ENCODE data around the gene SLC39A7. TPM values are rescaled to one million over a fixed set of nuclear protein-coding genes. Genes with fewer than 3 reads are reported as not detected.

SLC39A7 gene
- 397 and 459 TPM in 2 replicates for total RNA-seq (2014; rRNA removed; shearing (Covaris generic); ENCODE audit: low replicate concordance)

GRCh38 chr6:33200219-33201146, at the start of gene SLC39A7, which contains the start of gene RXRB:
Gene SLC39A7 (plus strand): TSS chr6:33200867. CDS start chr6:33201246, 379 bp downstream.
Gene RXRB (minus strand): TSS chr6:33200665. CDS start chr6:33200476, 189 bp downstream.
- DNase-seq: peak; percentile 100
- peaks cover 86% of the 10 kb centered on the region for H3K36me3 ChIP-seq
- no peaks in the 10 kb centered on the region for H3K9me3 ChIP-seq

GRCh38 chr6:33151050-33151449, 49.6 kb upstream of the SLC39A7 start:
- H3K9me3 ChIP-seq: peaks cover 17% of the 10 kb centered on the region
- no peak overlapping the region for H3K4me3 ChIP-seq
- peaks cover 3% of the 10 kb centered on the region; the same call in 1 of the 2 replicates for H3K27me3 ChIP-seq
- DNase-seq: no peak
- no peaks in the 10 kb centered on the region for H3K36me3 ChIP-seq

More at GRCh38 chr6:33200219-33201146, at the start of gene SLC39A7, which contains the start of gene RXRB:
- peak within 1 kb of the TSS; percentile 96 for H3K4me3 ChIP-seq
- H3K27me3 ChIP-seq: no peaks in the 10 kb centered on the region

GRCh38 chr6:33154349-33154748, 46.3 kb upstream of the SLC39A7 start:
- H3K9me3 ChIP-seq: peaks cover 17% of the 10 kb centered on the region
- no peak for DNase-seq
- H3K4me3 ChIP-seq: no peak overlapping the region
- no peaks in the 10 kb centered on the region; the same call in 1 of the 2 replicates for H3K27me3 ChIP-seq
- no peaks in the 10 kb centered on the region for H3K36me3 ChIP-seq

- Histone ChIP-seq H3K4me3 (no peak overlapping the region), H3K9me3 (peaks cover 8% of the 10 kb centered on the region), H3K27me3 (no peaks in the 10 kb centered on the region), H3K36me3 (no peaks in the 10 kb centered on the region)
- peak; percentile 51 for DNase-seq
Observed at GRCh38 chr6:33156561-33156960, 44.1 kb upstream of the SLC39A7 start.

- H3K9me3 ChIP-seq: peaks cover 5% of the 10 kb centered on the region
- DNase-seq: no peak
- no peaks in the 10 kb centered on the region for H3K27me3 ChIP-seq
- H3K4me3 ChIP-seq: no peak overlapping the region
- no peaks in the 10 kb centered on the region for H3K36me3 ChIP-seq
Observed at GRCh38 chr6:33156964-33157363, 43.7 kb upstream of the SLC39A7 start.

GRCh38 chr6:33160096-33160495, 40.6 kb upstream of the SLC39A7 start:
- Histone ChIP-seq H3K36me3 (no peaks in the 10 kb centered on the region), H3K27me3 (no peaks in the 10 kb centered on the region), H3K9me3 (no peaks in the 10 kb centered on the region), H3K4me3 (no peak overlapping the region)
- DNase-seq: no peak

GRCh38 chr6:33160728-33161344, 39.8 kb upstream of the SLC39A7 start:
- Histone ChIP-seq H3K4me3 (peak overlapping the region; percentile 51), H3K27me3 (no peaks in the 10 kb centered on the region), H3K36me3 (no peaks in the 10 kb centered on the region), H3K9me3 (no peaks in the 10 kb centered on the region)
- DNase-seq: peak; percentile 100

GRCh38 chr6:33161354-33162331, 39.0 kb upstream of the SLC39A7 start:
- Histone ChIP-seq H3K36me3 (no peaks in the 10 kb centered on the region), H3K27me3 (no peaks in the 10 kb centered on the region), H3K9me3 (no peaks in the 10 kb centered on the region), H3K4me3 (peak overlapping the region; percentile 51)
- DNase-seq: peak; percentile 98

GRCh38 chr6:33163540-33163939, 37.1 kb upstream of the SLC39A7 start:
- H3K4me3 ChIP-seq: no peak overlapping the region
- no peaks in the 10 kb centered on the region for H3K27me3 ChIP-seq
- H3K36me3 ChIP-seq: no peaks in the 10 kb centered on the region
- H3K9me3 ChIP-seq: no peaks in the 10 kb centered on the region
- DNase-seq: no peak

- Histone ChIP-seq H3K9me3 (no peaks in the 10 kb centered on the region), H3K27me3 (no peaks in the 10 kb centered on the region), H3K36me3 (no peaks in the 10 kb centered on the region), H3K4me3 (no peak overlapping the region)
- DNase-seq: no peak
Observed at GRCh38 chr6:33164176-33164575, 36.5 kb upstream of the SLC39A7 start.

GRCh38 chr6:33164665-33165373, 35.8 kb upstream of the SLC39A7 start:
- Histone ChIP-seq H3K36me3 (no peaks in the 10 kb centered on the region), H3K27me3 (no peaks in the 10 kb centered on the region), H3K9me3 (no peaks in the 10 kb centered on the region), H3K4me3 (no peak overlapping the region)
- DNase-seq: no peak

- DNase-seq: no peak
- no peaks in the 10 kb centered on the region for H3K9me3 ChIP-seq
- no peaks in the 10 kb centered on the region for H3K27me3 ChIP-seq
- H3K36me3 ChIP-seq: no peaks in the 10 kb centered on the region
- H3K4me3 ChIP-seq: no peak overlapping the region
Observed at GRCh38 chr6:33165581-33166258, 34.9 kb upstream of the SLC39A7 start.

GRCh38 chr6:33166363-33166762, 34.3 kb upstream of the SLC39A7 start:
- Histone ChIP-seq H3K27me3 (no peaks in the 10 kb centered on the region), H3K36me3 (no peaks in the 10 kb centered on the region), H3K4me3 (no peak overlapping the region), H3K9me3 (no peaks in the 10 kb centered on the region)
- DNase-seq: no peak

GRCh38 chr6:33166811-33167210, 33.9 kb upstream of the SLC39A7 start:
- Histone ChIP-seq H3K9me3 (no peaks in the 10 kb centered on the region), H3K27me3 (no peaks in the 10 kb centered on the region), H3K4me3 (no peak overlapping the region), H3K36me3 (no peaks in the 10 kb centered on the region)
- no peak for DNase-seq
